GM18867 (cell line): ENCODE results near the gene ZDHHC3.
"Not testable (repeated sequence)": the region's sequence is repeated elsewhere in the genome, so short reads cannot be mapped to it uniquely, and the experiment has no call there.

ENCODE experiments used
- ATAC-seq: cut with Tn5 transposase; IDR thresholded peaks from one replicate; pipeline ENCODE4 v1.9.1; 2021; ENCODE audit warnings: mild to moderate bottlenecking, moderate library complexity; ENCODE audit not compliant: unreplicated experiment

Gene ZDHHC3

GRCh38 chr3:44966795-44967278, 9.1 kb downstream of the ZDHHC3 start:
- ATAC-seq, result no peak

- no peak for ATAC-seq
Measured at GRCh38 chr3:44965165-44965564, 10.8 kb downstream of the ZDHHC3 start.

GRCh38 chr3:44963571-44964325, 12.2 kb downstream of the ZDHHC3 start:
- ATAC-seq, result no peak

GRCh38 chr3:44962621-44963393, 13.2 kb downstream of the ZDHHC3 start:
- no peak for ATAC-seq

- ATAC-seq, result no peak
Measured at GRCh38 chr3:44961888-44962287, 14.1 kb downstream of the ZDHHC3 start.

GRCh38 chr3:44960387-44961026, 15.5 kb downstream of the ZDHHC3 start:
- peak; percentile 52 for ATAC-seq

GRCh38 chr3:44958386-44958785, 17.6 kb downstream of the ZDHHC3 start:
- no peak for ATAC-seq

- ATAC-seq, result no peak
Measured at GRCh38 chr3:44957986-44958385, 18.0 kb downstream of the ZDHHC3 start.

- no peak for ATAC-seq
Measured at GRCh38 chr3:44955917-44956316, 20.1 kb downstream of the ZDHHC3 start.

- ATAC-seq, result peak; percentile 55
Measured at GRCh38 chr3:44954962-44955361, 21.0 kb downstream of the ZDHHC3 start.

GRCh38 chr3:44954304-44954703, 21.7 kb downstream of the ZDHHC3 start:
- ATAC-seq, result no peak

- no peak for ATAC-seq
Measured at GRCh38 chr3:44952689-44953088, 23.3 kb downstream of the ZDHHC3 start.

- ATAC-seq, result no peak
Measured at GRCh38 chr3:44950275-44950734, 25.7 kb downstream of the ZDHHC3 start.

GRCh38 chr3:44949770-44950169, 26.2 kb downstream of the ZDHHC3 start:
- not testable (repeated sequence) for ATAC-seq

GRCh38 chr3:44948239-44948638, 27.7 kb downstream of the ZDHHC3 start:
- ATAC-seq, result no peak

- no peak for ATAC-seq
Measured at GRCh38 chr3:44942202-44942921, 33.6 kb downstream of the ZDHHC3 start.

- no peak for ATAC-seq
Measured at GRCh38 chr3:44939581-44940036, 36.4 kb downstream of the ZDHHC3 start.

GRCh38 chr3:44932986-44933944, 42.7 kb downstream of the ZDHHC3 start:
- no peak for ATAC-seq

GRCh38 chr3:44932271-44932670, 43.7 kb downstream of the ZDHHC3 start:
- no peak for ATAC-seq

- no peak for ATAC-seq
Measured at GRCh38 chr3:44931791-44932190, 44.2 kb downstream of the ZDHHC3 start.
